ENCODE results near the gene KCNA2. TPM values are rescaled to one million over a fixed set of nuclear protein-coding genes. Genes with fewer than 3 reads are reported as not detected.

The KCNA2 gene
- total and polyA plus RNA-seq, 2 of the 13 experiments (the other 11 are each of a cell fraction or from before 2014, with no cell fraction given) = not detected

DNA sequence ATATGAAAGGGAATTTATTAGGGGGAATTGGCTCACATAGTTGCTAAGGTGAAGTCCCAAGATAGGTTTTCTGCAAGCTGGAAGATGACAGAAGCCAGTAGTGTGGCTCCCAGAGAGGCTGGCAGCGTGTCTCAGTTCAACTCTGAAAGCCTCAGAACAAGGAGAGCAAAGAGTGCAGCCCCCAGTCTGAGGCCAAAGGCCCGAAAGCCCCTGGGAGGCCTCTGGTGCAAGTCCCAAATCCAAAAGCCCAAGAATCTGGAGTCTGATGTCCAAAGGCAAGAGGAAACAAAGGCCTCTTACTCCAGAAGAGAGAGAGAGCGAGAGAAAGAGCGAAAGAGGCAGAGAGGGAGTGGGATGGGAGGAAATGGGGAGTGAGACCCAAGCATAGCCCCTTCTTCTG is 18.3 kb downstream of the KCNA2 start:
- Histone ChIP-seq H2AFZ (ENCODE audit: low read length) (no peak overlapping the region), H3K9me3 (ENCODE audit: low read length) (no peaks in the 10 kb centered on the region), H3K27me3 (ENCODE audit: control insufficient read depth in 1 of 2, insufficient read depth in 2 of 2, low read length in 2 of 2) (peaks cover 0 to 17% of the 10 kb centered on the region in 2 experiments; a peak in 1 of 5 replicates), H3K4me3 (replicated peaks in 1 of 3; ENCODE audit: insufficient read depth in 1 of 3, low read depth in 2 of 3, low read length in 3 of 3) (no peak overlapping the region), H3K4me2 (ENCODE audit: low read depth, low read length) (no peak overlapping the region), H3K79me2 (ENCODE audit: insufficient read depth, low read length) (no peaks in the 10 kb centered on the region), H3K27ac (ENCODE audit: extremely low read length, insufficient read depth, low read length) (no peak overlapping the region), H3K36me3 (replicated peaks in 1 of 2; ENCODE audit: control insufficient read depth in 1 of 2, insufficient read depth in 2 of 2, low read length in 2 of 2) (no peaks in the 10 kb centered on the region), H3K4me1 (ENCODE audit: insufficient read depth, low read length) (no peaks in the 10 kb centered on the region), H3K9ac (ENCODE audit: insufficient read depth, low read depth, low read length) (no peak overlapping the region), H4K20me1 (ENCODE audit: insufficient read depth, low read length) (no peaks in the 10 kb centered on the region)
- FAIRE-seq (no peak), ATAC-seq (no peak), DNase-seq (ENCODE audit: low spot score) (no peak)
- no peak for TF ChIP-seq JUND (CRISPR knock-in tag; IDR thresholded peaks at IDR 0.05)
- no peak for TF ChIP-seq ZNF558 (CRISPR knock-in tag; IDR thresholded peaks at IDR 0.05; ENCODE audit: borderline replicate concordance)
- TF ChIP-seq ZNF160 (CRISPR knock-in tag; IDR thresholded peaks at IDR 0.05) = no peak
- in situ Hi-C loops (cut with HindIII; ENCODE audit: extremely low pct_ligation_motif_present, low pct_unique_long_range_greater_than_20kb) (no loop called here), intact Hi-C loops (cut with micrococcal nuclease; ENCODE audit: unreplicated experiment) (no loop called here)
- ChIA-PET CTCF (ENCODE audit: low intra/inter-chr PET ratio, low total read pairs) (no interaction called here), POLR2A (no interaction called here)
- WGBS (ENCODE audit: low lambda C conversion rate) = 1% methylated on average over 4 of the region's 4 CpGs
- no TSS peak for BruUV-seq (replicated peaks)

DNA sequence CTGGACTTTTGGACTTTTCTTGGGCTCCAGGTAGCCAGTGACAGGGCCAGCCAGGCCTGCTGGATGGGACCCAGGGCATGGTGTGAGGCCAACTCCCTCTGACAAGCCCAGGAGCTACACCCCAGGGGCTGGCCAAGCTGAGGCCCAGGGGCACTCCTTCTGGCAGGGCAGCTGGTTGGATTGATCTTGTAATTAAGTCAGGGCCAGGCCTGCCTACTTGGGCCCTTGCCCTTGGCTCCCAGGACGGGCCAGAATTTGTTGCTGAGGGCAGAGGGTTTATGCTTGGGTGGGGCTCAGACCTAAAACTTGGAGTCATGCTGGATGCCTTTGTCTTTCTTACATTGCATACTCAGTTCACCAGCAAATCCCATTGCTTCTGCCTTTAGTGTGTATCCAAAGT is 20.7 kb downstream of the KCNA2 start:
- in situ Hi-C loops (cut with HindIII; ENCODE audit: extremely low pct_ligation_motif_present, low pct_unique_long_range_greater_than_20kb) (no loop called here), intact Hi-C loops (cut with micrococcal nuclease; ENCODE audit: unreplicated experiment) (no loop called here)
- Histone ChIP-seq H3K27ac (ENCODE audit: extremely low read length, insufficient read depth, low read length) (no peak overlapping the region), H3K27me3 (ENCODE audit: control insufficient read depth in 1 of 2, insufficient read depth in 2 of 2, low read length in 2 of 2) (peaks cover 0 to 14% of the 10 kb centered on the region in 2 experiments; a peak in 1 of 5 replicates), H2AFZ (ENCODE audit: low read length) (no peak overlapping the region), H3K9ac (ENCODE audit: insufficient read depth, low read depth, low read length) (no peak overlapping the region), H3K4me3 (replicated peaks in 1 of 3; ENCODE audit: insufficient read depth in 1 of 3, low read depth in 2 of 3, low read length in 3 of 3) (no peak overlapping the region), H3K79me2 (ENCODE audit: insufficient read depth, low read length) (no peaks in the 10 kb centered on the region), H3K4me1 (ENCODE audit: insufficient read depth, low read length) (no peaks in the 10 kb centered on the region), H3K4me2 (ENCODE audit: low read depth, low read length) (no peak overlapping the region), H3K36me3 (replicated peaks in 1 of 2; ENCODE audit: control insufficient read depth in 1 of 2, insufficient read depth in 2 of 2, low read length in 2 of 2) (no peaks in the 10 kb centered on the region), H4K20me1 (ENCODE audit: insufficient read depth, low read length) (no peaks in the 10 kb centered on the region), H3K9me3 (ENCODE audit: low read length) (no peaks in the 10 kb centered on the region)
- FAIRE-seq = no peak
- ChIA-PET CTCF (ENCODE audit: low intra/inter-chr PET ratio, low total read pairs) (no interaction called here), POLR2A (no interaction called here)
- no TSS peak for BruUV-seq (replicated peaks)
- no peak for ATAC-seq
- TF ChIP-seq ZNF501 (CRISPR knock-in tag; IDR thresholded peaks at IDR 0.05) (no peak), CAMTA2 (CRISPR knock-in tag; IDR thresholded peaks at IDR 0.05; ENCODE audit: borderline replicate concordance) (no peak), BORCS8-MEF2B (CRISPR knock-in tag; IDR thresholded peaks at IDR 0.05) (no peak), ZNF33B (CRISPR knock-in tag; IDR thresholded peaks at IDR 0.05) (no peak), FOSL1 (CRISPR knock-in tag; IDR thresholded peaks at IDR 0.05; ENCODE audit: borderline replicate concordance) (no peak), NFKB2 (CRISPR knock-in tag; IDR thresholded peaks at IDR 0.05; ENCODE audit: borderline replicate concordance) (no peak), ZNF34 (CRISPR knock-in tag; IDR thresholded peaks at IDR 0.05; ENCODE audit: borderline replicate concordance) (no peak), ZNF580 (CRISPR knock-in tag; IDR thresholded peaks at IDR 0.05; ENCODE audit: borderline replicate concordance, low read depth) (no peak), SRY (CRISPR knock-in tag; IDR thresholded peaks at IDR 0.05) (no peak), REPIN1 (CRISPR knock-in tag; IDR thresholded peaks at IDR 0.05; ENCODE audit: borderline replicate concordance, low read depth) (no peak), FOXO4 (CRISPR knock-in tag; conservative IDR thresholded peaks at IDR 0.05) (no peak)
- TF ChIP-seq, protein P1, sequence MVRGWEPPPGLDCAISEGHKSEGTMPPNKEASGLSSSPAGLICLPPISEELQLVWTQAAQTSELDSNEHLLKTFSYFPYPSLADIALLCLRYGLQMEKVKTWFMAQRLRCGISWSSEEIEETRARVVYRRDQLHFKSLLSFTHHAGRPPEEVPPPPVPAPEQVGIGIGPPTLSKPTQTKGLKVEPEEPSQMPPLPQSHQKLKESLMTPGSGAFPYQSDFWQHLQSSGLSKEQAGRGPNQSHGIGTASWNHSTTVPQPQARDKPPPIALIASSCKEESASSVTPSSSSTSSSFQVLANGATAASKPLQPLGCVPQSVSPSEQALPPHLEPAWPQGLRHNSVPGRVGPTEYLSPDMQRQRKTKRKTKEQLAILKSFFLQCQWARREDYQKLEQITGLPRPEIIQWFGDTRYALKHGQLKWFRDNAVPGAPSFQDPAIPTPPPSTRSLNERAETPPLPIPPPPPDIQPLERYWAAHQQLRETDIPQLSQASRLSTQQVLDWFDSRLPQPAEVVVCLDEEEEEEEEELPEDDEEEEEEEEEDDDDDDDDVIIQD (CRISPR knock-in tag; IDR thresholded peaks at IDR 0.05; ENCODE audit: low read depth) = no peak
- DNase-seq (ENCODE audit: low spot score) = no peak
- no CpG with 5 or more reads among the region's 1 CpG for WGBS (ENCODE audit: low lambda C conversion rate)
